GM13977 (cell line): ENCODE data around the gene GALNT5.

ENCODE experiments used
- DNase-seq: peaks from one replicate; pipeline ENCODE4 v3.0.0; 2012; ENCODE audit warnings: low spot score
- CTCF ChIP-seq: IDR thresholded peaks from 2 replicates; pipeline ENCODE4 v1.5.1; 2012; ENCODE audit warnings: mild to moderate bottlenecking, control low read depth; ENCODE audit not compliant: insufficient read depth; ENCODE audit errors: extremely low read depth, missing control alignments
- in situ Hi-C: fragments of 300-500 bp; cut with MboI; formaldehyde crosslinking; loops from one replicate; pipeline ENCODE4 v1.12.0; 2022; ENCODE audit warnings: low sequenced_read_pairs, low pct_unique_long_range_greater_than_20kb, mixed read lengths, inconsistent platforms; ENCODE audit not compliant: unreplicated experiment

GALNT5 gene

DNA sequence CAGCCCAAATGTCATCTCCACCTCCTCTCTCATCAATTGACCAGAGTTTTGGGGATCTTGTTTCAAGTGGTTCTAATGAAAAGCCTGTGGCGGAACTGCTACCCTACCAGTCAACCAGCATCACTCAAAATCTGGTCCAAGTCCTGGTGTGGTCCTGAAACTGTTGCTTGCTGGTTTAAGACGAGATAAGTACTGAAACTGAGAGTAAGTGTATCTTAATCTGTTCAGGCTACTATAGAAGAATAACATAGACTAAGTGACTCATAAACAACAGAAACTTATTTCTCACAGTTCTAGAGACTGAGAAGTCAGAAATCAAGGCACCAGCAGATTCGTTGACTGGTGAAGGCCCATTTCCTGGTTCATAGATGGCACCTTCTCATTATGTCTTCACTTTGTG lies 879 bp upstream of the GALNT5 start:
- TF ChIP-seq CTCF, result no peak
- peak; percentile 29 for DNase-seq
- in situ Hi-C loops, result no loop called here

DNA sequence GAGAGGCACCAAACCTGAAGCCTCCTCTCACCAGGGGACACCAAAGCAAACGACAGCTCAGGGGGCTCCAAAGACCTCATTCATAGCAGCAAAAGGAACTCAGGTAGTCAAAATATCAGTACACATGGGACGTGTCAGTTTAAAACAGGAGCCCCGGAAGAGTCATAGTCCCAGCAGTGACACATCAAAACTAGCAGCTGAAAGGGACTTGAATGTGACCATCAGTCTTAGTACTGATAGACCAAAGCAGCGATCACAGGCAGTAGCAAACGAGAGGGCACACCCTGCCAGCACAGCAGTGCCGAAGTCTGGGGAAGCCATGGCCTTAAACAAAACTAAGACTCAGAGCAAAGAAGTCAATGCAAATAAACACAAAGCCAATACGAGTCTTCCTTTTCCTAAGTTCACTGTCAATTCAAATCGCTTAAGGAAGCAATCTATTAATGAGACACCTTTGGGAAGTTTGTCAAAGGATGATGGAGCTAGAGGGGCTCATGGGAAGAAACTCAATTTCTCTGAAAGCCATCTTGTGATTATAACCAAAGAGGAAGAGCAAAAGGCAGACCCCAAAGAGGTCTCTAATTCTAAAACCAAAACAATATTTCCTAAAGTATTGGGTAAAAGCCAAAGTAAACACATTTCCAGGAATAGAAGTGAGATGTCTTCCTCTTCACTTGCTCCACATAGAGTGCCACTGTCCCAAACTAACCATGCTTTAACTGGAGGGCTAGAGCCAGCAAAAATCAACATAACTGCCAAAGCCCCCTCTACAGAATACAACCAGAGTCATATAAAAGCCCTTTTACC lies 1.2 kb downstream of the GALNT5 start:
- TF ChIP-seq CTCF, result no peak
- in situ Hi-C loops, result no loop called here
- DNase-seq, result no peak

DNA sequence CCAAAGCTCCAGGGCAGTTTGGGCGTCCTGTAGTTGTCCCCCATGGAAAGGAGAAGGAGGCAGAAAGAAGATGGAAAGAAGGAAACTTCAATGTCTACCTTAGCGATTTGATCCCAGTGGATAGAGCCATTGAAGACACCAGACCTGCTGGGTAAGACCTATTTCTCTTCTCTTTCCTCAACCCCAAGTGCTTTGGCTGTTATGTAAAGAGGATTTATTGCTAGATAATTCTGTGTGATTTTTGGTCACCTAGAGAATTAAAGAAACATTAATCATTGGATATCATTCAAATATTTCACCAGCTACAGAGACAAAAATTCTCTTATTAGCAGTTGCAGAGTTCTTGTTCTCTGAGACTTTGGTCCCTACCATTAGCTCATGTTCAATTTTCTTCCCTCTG lies 1.9 kb downstream of the GALNT5 start:
- no peak for DNase-seq

DNA sequence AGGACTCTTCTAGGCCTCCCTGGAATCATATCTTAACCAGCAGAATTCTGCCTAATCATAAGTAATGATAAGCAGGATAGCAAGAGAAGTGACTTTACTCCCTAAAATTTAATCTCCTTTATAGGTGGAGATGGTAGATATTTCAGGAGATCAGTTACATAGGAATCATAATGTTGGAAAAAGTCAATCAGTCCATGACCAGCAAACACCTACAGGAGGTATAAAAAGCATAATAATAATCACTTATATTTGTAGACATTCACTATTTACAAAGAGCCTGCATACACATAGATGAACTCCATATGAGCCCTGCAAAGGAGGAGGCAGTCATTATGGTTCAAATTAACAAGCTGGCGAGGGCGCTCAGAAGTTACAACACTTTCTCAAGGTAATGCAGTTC lies 2.5 kb downstream of the GALNT5 start:
- in situ Hi-C loops, result no loop called here
- no peak for DNase-seq
- no peak for TF ChIP-seq CTCF

More for the DNA sequence above, 1.9 kb downstream of the GALNT5 start:
- TF ChIP-seq CTCF, result no peak
- in situ Hi-C loops, result no loop called here

DNA sequence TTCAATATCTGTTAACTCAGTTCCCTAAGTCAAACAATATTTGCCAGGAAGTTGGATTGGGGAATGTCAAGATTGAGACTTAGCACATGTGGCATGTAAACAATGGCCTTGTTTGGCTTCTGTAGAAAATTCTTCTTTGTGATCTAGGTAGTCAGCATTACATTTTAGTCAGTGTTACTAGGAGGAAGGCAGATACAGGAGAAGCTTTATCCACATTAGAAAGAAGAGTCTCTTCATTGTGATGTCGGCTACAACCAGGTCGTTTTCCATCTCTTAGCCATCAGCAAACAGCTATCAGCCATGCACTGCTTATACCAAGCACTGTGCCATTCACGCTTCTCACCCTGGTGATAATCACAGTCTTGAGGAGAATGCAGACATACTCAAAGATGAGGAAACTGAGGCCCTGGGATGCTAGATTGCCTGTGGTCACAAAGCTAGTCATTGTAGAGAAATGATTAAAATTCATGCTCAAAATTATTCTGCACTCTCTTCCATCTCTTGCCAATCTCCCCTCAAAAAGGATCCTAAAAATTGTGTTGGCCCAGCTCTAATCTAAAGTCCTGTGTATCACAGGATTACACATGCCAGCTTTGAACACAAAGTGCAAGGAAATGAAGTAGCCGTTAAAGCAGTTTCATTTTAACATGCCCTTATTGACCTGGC lies 3.2 kb downstream of the GALNT5 start:
- in situ Hi-C loops, result no loop called here
- no peak for DNase-seq
- no peak for TF ChIP-seq CTCF

- in situ Hi-C loops, result no loop called here
- no peak for DNase-seq
- no peak for TF ChIP-seq CTCF
Observed at GRCh38 chr2:157261199-157261782, 3.8 kb downstream of the GALNT5 start.
